Measurements from ENCODE around the gene PFN2. TPM values are rescaled to one million over a fixed set of nuclear protein-coding genes. Genes with fewer than 3 reads are reported as not detected.

Gene PFN2
- total RNA-seq, 1 experiment from 2014 or later = 45.9 TPM

GRCh38 chr3:150013801-150014200 is 43.1 kb upstream of the PFN2 start:
- Mint-ChIP-seq H3K27me3 (ENCODE audit: insufficient read depth, unreplicated experiment) (peaks cover 3% of the 10 kb centered on the region), H3K27ac (ENCODE audit: unreplicated experiment) (no peak overlapping the region), H3K4me3 (ENCODE audit: unreplicated experiment) (no peak overlapping the region), H3K9me3 (ENCODE audit: unreplicated experiment) (no peaks in the 10 kb centered on the region), H3K4me1 (ENCODE audit: low read depth, unreplicated experiment) (no peaks in the 10 kb centered on the region), H3K36me3 (ENCODE audit: insufficient read depth, unreplicated experiment) (no peaks in the 10 kb centered on the region)
- no peak for TF ChIP-seq CTCF (IDR thresholded peaks at IDR 0.05; ENCODE audit: insufficient read depth in 1 of 2, low read depth in 1 of 2, low read length in 1 of 2, severe bottlenecking in 1 of 2, unreplicated experiment in 1 of 2)
- BruUV-seq (replicated peaks) = no TSS peak
- CTCF ChIA-PET = no interaction called here
- Histone ChIP-seq H3K4me3 (ENCODE audit: low read depth, low read length) (no peak overlapping the region), H3K36me3 (ENCODE audit: control insufficient read depth, insufficient read depth, low read length) (no peaks in the 10 kb centered on the region), H3K4me1 (no peaks in the 10 kb centered on the region), H3K27me3 (replicated peaks; ENCODE audit: control insufficient read depth, insufficient read depth, low read length) (no peaks in the 10 kb centered on the region), H3K9me3 (no peaks in the 10 kb centered on the region)
- POLR2A ChIA-PET = no interaction called here
- intact Hi-C loops (cut with micrococcal nuclease; ENCODE audit: unreplicated experiment) = no loop called here
- no peak for DNase-seq

GRCh38 chr3:150006794-150007193 is 36.1 kb upstream of the PFN2 start:
- intact Hi-C loops (cut with micrococcal nuclease; ENCODE audit: unreplicated experiment) = no loop called here
- Histone ChIP-seq H3K4me1 (0 out of 2 replicates have a peak, but pooled peaks cover 4% of the 10 kb centered on the region), H3K27me3 (replicated peaks; ENCODE audit: control insufficient read depth, insufficient read depth, low read length) (no peaks in the 10 kb centered on the region), H3K36me3 (ENCODE audit: control insufficient read depth, insufficient read depth, low read length) (no peaks in the 10 kb centered on the region), H3K9me3 (no peaks in the 10 kb centered on the region), H3K4me3 (ENCODE audit: low read depth, low read length) (no peak overlapping the region)
- no peak for DNase-seq
- Mint-ChIP-seq H3K4me1 (ENCODE audit: low read depth, unreplicated experiment) (no peaks in the 10 kb centered on the region), H3K27ac (ENCODE audit: unreplicated experiment) (no peak overlapping the region), H3K27me3 (ENCODE audit: insufficient read depth, unreplicated experiment) (peaks cover 3% of the 10 kb centered on the region), H3K36me3 (ENCODE audit: insufficient read depth, unreplicated experiment) (no peaks in the 10 kb centered on the region), H3K9me3 (ENCODE audit: unreplicated experiment) (no peaks in the 10 kb centered on the region), H3K4me3 (ENCODE audit: unreplicated experiment) (no peak overlapping the region)
- TF ChIP-seq CTCF (IDR thresholded peaks at IDR 0.05; ENCODE audit: insufficient read depth in 1 of 2, low read depth in 1 of 2, low read length in 1 of 2, severe bottlenecking in 1 of 2, unreplicated experiment in 1 of 2) = no peak
- ChIA-PET CTCF (no interaction called here), POLR2A (no interaction called here)
- BruUV-seq (replicated peaks) = no TSS peak

GRCh38 chr3:150005243-150006112 is 34.8 kb upstream of the PFN2 start:
- Mint-ChIP-seq H3K4me1 (ENCODE audit: low read depth, unreplicated experiment) (no peaks in the 10 kb centered on the region), H3K27me3 (ENCODE audit: insufficient read depth, unreplicated experiment) (peaks cover 3% of the 10 kb centered on the region), H3K27ac (ENCODE audit: unreplicated experiment) (no peak overlapping the region), H3K36me3 (ENCODE audit: insufficient read depth, unreplicated experiment) (no peaks in the 10 kb centered on the region), H3K9me3 (ENCODE audit: unreplicated experiment) (no peaks in the 10 kb centered on the region), H3K4me3 (ENCODE audit: unreplicated experiment) (no peak overlapping the region)
- Histone ChIP-seq H3K27me3 (replicated peaks; ENCODE audit: control insufficient read depth, insufficient read depth, low read length) (no peaks in the 10 kb centered on the region), H3K36me3 (ENCODE audit: control insufficient read depth, insufficient read depth, low read length) (no peaks in the 10 kb centered on the region), H3K4me3 (ENCODE audit: low read depth, low read length) (no peak overlapping the region), H3K4me1 (0 out of 2 replicates have a peak, but pooled peaks cover 4% of the 10 kb centered on the region), H3K9me3 (no peaks in the 10 kb centered on the region)
- no peak for DNase-seq
- ChIA-PET CTCF (no interaction called here), POLR2A (no interaction called here)
- intact Hi-C loops (cut with micrococcal nuclease; ENCODE audit: unreplicated experiment) = no loop called here
- TF ChIP-seq CTCF (IDR thresholded peaks at IDR 0.05; ENCODE audit: insufficient read depth in 1 of 2, low read depth in 1 of 2, low read length in 1 of 2, severe bottlenecking in 1 of 2, unreplicated experiment in 1 of 2) = no peak
- BruUV-seq (replicated peaks) = no TSS peak

Data from Caco-2 (cell line).